Inflammatory macrophage treated with lipopolysaccharide for 1 hour (primary cell): ENCODE results near the gene MAG.

Experiments used
- DNase-seq, 2 donors: peaks; one replicate each; pipeline ENCODE4 v3.0.0-alpha.2; 2020 to 2022

The MAG gene

DNA sequence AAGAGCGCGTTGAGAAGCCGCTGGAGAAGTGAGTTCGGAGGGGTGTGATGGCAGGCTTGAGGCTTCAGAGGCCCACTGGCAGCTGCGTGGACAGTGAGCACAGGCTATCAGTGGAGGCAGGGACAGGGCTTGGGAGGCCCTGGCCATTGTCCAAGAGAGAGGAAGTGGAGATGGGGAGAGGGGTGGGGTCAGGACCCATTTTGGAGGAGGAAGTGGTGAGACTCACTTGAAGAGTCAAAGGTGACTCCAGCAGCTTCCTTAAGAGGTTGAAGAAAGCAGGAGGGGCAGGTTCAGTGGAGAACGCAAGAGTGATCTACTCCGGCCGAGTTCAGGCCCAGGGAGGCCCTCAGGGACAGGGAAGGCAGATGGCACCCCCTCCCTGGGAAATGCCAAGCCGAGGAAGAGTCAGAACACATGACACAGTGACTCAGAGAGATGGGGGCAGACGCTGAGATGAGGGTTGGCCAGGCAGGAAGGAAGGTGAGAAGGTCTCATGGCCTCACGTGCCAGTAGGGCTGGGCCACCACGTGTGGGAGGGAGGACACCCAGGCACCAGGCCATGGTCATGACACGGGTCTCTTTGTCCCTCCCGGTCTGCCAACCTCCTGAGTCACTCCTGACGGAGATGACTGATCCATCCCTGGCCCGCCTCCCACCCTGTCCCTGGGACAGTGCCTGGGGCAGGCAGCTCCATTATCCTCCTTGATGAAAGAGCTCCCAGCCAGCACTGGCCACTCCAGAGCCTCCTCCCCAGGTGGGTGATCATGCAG, 26.9 kb downstream of the MAG start:
- peak; percentile 84 to 97 for DNase-seq

DNA sequence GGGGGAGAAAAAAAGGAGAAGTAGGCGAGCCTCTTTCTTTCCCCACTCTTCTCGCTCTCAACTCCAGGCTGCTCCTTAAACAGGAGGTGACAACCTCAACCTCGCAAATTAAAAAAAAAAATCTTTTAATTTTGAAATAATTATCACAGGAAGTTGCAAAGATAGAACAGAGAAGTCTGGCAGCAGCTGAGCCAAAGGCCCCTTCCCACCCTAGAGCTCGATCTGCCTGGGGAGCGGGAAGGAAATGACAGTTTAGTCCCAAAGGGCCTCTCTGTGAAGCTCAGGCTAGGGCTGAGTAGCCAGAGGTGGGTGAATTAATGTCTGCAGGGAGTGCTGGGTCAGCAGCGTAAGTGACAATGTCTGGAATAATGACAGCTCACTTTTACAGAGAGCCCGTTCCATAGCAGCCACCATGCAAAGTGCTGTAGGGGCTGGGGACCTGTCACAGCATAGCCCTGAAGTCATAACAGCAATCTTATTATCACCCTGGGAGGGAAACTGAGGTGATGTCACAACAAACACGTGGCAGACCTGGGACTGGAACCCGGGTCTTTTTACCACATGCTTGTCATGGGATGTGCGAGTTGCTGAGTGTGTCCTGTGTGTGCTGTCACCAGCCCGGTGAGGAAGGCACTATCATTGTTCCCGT, 28.2 kb downstream of the MAG start:
- DNase-seq: peak in 1 of 2 donors; percentile 46

DNA sequence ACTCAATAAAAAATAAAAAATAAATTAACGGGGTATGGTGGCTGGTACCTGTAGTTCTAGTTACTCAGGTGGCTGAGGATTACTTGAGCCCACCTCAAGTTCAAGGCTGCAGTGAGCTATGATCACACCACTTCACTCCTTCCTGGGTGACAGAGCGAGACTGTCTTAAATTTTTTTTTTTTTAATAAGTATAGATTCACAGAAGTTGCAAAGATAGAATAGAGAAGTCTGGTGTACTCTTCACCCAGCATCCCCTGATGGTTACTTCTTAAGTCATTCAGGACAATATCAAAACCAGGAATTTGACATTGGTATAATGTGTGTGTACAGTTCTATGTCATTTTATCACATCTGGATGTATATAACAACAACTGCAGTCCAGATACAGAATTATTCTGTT, 29.3 kb downstream of the MAG start:
- no peak for DNase-seq

DNA sequence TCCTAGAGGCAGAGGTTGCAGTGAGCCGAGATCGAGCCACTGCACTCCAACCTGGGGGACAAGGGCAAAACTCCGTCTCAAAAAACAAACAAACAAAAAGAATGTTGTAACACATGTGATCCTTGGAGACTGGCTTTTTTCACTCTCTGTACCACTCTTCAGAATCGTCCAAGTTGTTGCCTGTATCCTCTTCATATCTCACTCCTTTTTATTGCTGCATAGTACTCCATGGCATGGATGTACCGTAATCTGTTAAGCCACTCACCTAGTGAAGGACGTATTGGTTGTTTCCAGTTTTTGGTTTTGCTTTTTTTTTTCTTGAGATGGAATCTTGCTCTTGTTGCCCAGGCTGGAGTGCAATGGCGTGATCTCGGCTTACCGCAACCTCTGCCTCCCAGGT, 30.1 kb downstream of the MAG start:
- DNase-seq: no peak

DNA sequence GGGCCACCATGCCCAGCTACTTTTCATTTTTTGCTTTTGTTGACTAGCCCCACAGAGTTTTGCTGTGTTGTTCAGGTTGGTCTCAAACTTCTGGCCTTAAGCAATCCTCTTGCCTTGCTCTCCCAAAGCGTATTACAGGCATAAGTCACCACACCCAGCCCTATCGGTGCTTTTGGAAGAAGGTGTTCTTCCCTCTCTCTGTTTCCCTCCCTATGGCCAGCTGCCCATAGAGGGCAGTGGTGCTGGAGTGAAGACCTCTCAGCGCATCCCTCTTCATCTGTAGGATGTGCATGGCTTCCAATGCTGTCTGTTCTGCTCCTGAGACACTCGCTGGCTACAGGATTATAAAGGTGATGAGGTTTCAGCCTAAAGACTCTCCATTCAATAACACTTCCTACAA, 35.7 kb downstream of the MAG start:
- DNase-seq: no peak

DNA sequence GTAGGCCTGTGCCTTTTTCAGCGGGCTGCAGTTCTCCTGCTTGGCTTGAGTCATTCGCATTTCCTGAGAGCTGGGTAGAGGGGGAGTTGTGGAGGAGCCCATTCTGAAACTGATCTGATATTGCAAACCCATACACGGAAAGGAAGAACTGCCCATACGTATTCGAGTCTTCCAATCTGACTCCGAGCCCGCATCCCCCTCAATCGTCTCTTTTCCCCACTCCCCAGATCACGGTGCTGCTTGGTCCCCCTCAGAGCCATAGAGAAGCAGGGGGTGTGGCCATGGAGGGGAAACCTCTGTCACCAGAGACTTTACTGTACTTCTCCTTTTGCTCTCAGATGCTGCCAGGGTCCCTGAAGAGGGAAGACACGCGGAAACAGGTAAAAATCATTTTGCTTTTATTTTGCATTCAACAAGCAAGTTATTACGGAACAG, 36.9 kb downstream of the MAG start, which contains the start of gene CD22:
Gene CD22 (plus strand): TSS at position 337 of the 435 bp plus-strand sequence. CDS start 2,854 bp downstream, outside the sequence.
- DNase-seq: peak in 1 of 2 donors; percentile 29

DNA sequence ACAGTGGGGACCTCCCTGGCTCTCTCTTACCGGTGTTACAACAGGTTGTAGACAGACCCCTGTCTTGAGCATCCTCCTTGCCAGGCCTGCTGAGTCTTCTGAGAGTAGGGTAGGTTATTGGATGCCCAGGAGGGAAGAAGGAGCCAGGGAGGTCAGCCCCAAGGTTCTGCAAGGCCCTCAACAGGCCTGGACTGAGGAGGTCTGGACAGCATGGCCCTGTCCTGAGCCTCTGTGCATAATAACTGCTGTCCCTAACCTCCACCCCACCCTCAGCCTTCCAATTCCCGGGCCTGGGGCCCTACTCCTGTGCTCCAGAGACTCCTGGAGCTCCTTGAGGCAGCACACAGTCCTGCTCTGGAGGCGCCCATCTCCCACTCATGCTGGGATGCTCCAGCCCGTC, 37.4 kb downstream of the MAG start:
- DNase-seq: no peak

DNA sequence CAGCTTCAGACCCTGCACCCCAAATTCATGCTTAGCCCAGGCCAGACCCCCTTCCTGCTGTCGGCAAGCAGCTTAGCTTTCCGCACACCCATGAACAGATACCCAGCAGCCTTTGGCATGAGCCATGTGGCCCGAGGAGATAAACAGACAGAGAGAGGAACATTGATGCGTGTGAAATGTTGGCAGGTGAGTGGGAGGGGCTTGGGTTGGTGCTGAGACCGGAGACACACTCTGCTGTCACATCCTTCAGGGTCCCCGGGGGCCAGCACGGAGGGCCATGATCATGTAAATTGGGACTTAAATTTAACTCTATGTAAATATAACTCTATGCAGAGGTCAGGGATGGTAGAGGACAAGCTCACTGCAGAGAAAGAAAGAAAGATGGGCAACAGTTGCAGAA, 38.5 kb downstream of the MAG start:
- DNase-seq: no peak

DNA sequence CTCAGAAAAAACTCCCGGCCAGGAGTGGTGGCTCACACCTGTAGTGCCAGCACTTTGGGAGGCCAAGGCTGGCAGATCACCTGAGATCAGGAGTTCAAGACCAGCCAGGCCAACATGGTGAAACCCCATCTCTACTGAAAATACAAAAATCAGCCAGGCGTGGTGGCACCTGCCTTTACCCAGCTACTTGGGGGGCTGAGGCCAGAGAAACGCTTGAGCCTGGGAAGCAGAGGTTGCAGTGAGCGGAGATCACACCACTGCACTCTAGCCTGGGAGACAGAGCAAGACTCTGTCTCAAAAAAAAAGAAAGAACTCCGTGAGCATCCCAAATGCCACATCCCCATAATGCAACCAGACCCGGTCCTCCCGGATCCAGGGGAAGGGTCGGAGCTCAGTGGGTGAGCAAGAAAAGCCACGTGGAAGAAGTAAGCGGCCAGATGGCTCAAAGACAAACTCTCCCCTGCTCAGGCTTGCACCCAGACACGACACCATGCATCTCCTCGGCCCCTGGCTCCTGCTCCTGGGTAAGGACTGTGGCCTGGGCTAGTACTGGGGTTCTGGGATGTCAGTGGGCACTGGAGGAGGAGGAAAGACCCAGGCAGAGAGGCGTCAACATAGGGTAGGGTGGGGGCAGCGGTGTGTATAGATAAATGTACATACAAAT, 39.7 kb downstream of the MAG start:
- DNase-seq: no peak

DNA sequence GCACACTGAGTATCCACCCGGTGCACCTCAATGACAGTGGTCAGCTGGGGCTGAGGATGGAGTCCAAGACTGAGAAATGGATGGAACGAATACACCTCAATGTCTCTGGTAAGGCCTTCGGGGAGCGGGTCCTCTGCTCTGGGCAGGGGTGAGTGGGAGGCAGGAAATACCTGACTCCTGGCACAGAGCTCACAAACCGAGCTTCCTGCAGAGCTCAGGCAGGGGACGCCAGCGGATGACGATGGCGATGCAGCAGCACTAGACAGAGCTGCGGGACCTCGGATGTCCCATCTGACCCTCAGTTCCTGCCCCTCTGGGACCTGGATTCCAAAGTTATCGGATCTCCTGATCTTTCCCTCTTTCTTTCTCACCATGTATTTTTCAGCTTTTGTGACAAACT, 40.9 kb downstream of the MAG start:
- DNase-seq: no peak

DNA sequence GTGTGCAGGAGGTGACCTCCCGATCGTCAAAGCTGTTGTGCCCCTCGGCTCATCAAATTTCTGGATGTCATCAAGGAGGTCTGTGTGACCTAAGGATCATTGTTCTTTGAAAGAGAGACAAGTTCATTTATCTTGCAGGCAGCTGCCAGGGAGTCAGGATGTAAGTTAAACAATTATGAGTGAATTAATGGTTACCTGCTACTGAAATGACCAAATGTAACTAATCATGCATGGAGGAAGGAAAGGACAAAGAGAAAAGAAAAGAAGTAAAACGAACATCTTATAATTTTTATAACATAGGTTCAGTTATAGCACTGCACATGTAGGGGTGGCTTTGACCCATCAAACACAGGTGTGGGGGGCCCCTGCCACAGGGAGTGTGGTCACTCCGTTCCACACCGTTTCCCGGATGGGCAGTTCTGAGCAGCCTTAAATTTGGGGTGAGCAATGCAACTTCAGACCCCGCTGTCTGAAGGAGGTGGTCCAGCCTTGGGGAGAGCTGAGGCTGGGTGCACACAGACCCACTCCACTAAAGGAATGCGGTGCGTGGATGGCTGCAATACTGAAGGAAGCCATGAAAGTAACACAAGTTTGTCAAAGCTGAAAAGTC, 42.3 kb downstream of the MAG start:
- no peak for DNase-seq

DNA sequence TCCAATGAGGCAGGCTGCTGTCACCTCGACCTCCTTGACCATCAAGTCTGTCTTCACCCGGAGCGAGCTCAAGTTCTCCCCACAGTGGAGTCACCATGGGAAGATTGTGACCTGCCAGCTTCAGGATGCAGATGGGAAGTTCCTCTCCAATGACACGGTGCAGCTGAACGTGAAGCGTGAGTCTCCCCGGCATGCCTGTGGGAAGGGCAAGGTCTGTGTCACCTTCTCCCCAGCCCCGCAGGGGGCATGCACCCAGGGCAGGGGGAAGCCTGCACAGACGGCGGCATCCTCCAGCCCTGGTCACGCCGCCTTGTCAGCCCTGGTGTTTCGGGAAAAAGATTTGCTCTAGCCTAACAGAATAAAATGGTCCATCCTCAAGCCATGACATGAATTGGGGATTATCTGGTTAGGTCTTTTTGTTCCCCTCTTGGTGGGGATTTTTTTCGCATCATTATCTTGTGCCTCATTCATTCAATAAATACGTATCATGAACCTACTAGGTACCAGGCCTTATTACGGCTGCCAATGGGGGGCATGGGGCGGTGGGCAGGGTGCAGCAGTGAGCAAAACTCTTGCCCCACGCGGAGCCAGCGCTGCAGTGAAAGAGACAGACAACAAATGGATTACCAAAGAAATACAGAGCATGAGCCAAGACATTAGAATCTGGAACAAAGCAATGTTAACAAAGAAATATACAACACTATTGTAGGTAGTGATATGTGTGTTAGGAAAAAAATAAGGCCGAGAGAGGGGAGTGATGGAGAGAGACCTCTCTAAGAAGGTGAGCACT, 44.4 kb downstream of the MAG start:
- no peak for DNase-seq

DNA sequence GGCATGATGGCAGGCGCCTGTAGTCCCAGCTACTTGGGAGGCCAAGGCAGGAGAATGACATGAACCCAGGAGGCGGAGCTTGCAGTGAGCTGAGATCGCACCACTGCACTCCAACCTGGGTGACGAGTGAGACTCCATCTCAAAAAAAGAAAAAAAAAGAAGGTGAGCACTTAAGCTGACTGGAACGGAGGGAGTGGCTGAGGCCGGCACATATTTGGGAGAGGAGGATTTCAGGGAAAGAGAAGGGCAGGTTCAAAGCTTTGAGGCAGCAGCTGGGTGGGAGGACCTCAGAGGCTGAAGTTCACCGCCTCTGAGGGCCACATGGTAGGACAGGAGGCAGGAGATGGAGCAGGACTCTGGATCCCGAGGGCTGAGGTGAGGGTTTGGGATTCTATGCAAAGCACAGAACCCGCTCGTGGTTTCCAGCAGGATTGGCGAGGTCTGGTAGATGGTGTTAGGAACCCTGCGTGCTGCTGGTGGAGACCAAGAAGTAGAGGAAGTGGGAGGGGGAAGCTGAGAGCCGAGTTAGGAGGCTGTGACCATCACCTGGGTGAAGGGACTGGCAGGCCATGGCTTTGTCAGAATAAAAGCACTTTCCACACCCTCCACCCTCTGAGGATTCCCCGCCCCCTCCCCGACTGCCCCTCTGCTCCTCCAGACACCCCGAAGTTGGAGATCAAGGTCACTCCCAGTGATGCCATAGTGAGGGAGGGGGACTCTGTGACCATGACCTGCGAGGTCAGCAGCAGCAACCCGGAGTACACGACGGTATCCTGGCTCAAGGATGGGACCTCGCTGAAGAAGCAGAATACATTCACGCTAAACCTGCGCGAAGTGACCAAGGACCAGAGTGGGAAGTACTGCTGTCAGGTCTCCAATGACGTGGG, 45.4 kb downstream of the MAG start:
- DNase-seq: no peak

DNA sequence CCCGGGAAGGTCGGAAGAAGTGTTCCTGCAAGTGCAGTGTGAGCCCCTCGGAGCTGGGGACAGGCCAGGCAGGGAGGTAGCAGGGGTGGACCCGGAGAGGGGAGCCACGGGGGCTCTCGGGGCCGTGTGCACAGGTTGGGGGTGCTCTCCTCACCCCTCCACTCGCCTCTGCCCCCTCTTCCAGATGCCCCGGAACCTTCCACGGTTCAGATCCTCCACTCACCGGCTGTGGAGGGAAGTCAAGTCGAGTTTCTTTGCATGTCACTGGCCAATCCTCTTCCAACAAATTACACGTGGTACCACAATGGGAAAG, 46.0 kb downstream of the MAG start:
- no peak for DNase-seq

DNA sequence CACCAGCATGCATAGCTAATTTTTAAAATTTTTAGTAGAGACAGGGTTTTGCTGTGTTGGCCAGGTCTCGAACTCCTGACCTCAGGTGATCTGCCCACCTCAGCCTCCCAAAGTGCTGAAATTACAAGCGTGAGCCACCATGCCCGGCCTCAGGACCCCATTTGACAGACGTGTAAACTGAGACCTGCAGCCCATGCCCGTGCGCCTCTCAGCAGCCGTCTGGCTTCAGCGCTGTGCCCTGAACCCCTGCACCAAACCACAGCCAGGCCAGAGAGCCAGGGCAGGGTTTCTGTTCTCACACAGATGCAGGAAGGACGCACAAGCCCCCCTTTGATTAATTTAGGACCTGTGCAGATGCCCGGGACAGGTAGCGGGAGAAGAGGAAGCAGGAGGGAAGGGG, 48.5 kb downstream of the MAG start:
- DNase-seq: no peak

DNA sequence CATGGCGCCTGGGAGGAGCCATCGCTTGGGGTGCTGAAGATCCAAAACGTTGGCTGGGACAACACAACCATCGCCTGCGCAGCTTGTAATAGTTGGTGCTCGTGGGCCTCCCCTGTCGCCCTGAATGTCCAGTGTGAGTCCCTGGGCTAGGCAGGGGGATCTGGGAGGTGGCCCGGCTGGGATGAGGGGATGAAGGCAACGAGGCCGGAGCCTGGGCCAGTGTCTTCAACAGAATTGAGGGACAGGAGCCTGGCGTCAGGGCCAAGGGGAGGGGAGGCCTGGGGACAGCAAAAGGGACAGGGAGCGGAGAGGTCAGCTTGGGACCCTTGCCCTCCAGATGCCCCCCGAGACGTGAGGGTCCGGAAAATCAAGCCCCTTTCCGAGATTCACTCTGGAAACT, 49.0 kb downstream of the MAG start:
- no peak for DNase-seq

DNA sequence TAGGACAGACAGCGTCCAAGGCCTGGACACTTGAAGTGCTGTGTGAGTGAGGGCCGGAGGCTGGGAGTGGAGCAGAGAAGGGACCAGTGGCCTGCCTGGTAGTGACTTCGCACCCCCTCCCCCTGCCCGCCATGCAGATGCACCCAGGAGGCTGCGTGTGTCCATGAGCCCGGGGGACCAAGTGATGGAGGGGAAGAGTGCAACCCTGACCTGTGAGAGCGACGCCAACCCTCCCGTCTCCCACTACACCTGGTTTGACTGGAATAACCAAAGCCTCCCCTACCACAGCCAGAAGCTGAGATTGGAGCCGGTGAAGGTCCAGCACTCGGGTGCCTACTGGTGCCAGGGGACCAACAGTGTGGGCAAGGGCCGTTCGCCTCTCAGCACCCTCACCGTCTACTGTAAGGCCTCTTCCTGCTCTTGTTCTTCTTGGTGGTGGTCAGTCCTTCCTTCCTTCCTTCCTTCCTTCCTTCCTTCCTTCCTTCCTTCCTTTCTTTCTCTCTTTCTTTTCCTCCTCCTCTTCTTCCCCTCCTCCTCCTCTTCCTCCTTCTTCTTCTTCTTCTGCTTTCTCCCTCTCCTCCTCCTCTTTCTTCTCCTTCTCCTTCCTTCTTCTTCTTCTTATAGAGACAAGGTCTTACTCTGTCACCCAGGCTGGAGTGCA, 49.7 kb downstream of the MAG start:
- DNase-seq: no peak

DNA sequence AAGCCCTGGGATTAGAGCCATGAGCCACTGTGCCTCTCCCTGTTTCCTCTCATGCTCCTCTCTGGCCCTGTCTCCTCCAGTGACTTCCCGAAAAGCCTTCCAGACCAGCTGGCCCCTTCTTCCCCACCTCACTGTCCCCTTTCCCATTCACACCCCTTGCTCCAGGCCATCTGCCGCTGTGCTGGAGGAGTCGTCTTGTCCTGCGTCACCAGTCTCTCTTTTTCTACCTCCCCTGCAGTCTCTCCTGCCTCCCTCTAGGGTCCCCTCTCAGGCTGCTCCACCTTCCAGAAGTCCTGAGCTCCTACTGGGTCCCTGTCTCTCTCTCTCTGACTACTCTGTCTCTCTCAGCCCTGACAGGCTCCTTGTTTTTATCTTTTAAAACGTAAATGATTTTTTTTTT, 50.5 kb downstream of the MAG start:
- no peak for DNase-seq

DNA sequence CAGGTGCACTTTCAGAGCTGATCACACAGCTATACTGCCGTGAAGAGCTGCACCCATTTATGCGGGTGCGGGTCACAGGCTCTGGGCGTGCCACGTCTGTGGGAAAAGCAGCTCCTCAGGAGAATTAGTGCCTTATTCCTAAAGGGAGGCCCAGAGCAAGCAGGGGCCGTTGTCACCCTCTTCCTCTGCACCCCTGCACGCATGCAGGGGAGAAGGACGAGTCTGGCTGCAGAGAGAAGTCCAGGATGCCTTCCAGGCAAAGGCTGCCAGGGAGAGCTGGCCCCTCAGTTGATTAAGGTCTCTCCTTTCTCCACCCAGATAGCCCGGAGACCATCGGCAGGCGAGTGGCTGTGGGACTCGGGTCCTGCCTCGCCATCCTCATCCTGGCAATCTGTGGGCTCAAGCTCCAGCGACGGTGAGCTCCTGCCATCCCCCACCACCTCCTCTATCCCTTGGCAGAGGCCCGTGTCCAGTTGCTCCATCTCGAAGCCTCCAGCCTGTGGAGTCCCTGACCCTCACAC, 52.6 kb downstream of the MAG start:
- no peak for DNase-seq

DNA sequence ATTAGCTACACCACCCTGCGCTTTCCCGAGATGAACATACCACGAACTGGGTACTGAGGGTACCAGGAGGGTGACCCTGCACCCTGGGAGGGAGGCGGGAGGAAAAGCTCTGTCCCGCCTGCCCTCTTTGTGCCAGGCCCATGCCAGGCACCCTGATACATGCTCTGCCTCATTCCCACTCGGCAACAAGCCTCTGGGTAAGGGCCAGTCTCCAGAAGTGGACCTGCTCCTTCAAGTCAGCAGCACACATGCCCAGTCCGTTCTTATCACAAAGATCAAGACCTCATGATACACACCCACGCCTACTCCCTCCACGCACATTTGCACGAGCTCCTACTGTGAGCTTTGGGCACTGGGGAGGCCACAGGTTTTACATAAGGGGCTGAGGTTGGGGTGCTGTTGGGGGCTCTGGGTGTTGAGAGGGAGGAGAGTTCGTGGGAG, 53.7 kb downstream of the MAG start:
- DNase-seq: no peak
